H9 (cell line): ENCODE measurements around the gene BRF1. TPM values are rescaled to one million over a fixed set of nuclear protein-coding genes. Genes with fewer than 3 reads are reported as not detected.

Experiments used
- DNase-seq: peaks from one replicate; pipeline ENCODE4 v3.0.0-alpha.2; 2017
- H2AFZ ChIP-seq: one replicate; pipeline ENCODE4 v1.6.1; 2013; ENCODE audit warnings: mild to moderate bottlenecking, low read length, control low read depth, moderate library complexity
- H2AK5ac ChIP-seq: 2 replicates; pipeline ENCODE4 v1.6.1; 2013; ENCODE audit warnings: low read length, control low read depth, mixed read lengths; ENCODE audit not compliant: insufficient read length
- H2BK120ac ChIP-seq: one replicate; pipeline ENCODE4 v1.6.1; 2013; ENCODE audit warnings: low read depth, mild to moderate bottlenecking, low read length, control low read depth, inconsistent platforms; ENCODE audit not compliant: poor library complexity, severe bottlenecking
- H2BK12ac ChIP-seq: 2 replicates; pipeline ENCODE4 v1.6.1; 2013; ENCODE audit warnings: low read length, control low read depth, mixed read lengths, low read depth; ENCODE audit not compliant: insufficient read length
- H2BK15ac ChIP-seq: 2 replicates; pipeline ENCODE4 v1.6.1; 2013; ENCODE audit warnings: low read depth, low read length, control low read depth
- H2BK20ac ChIP-seq: one replicate; pipeline ENCODE4 v1.6.1; 2013; ENCODE audit warnings: low read depth, mild to moderate bottlenecking, low read length, control low read depth, inconsistent platforms; ENCODE audit not compliant: poor library complexity, severe bottlenecking
- H2BK5ac ChIP-seq: 2 replicates; pipeline ENCODE4 v1.6.1; 2013; ENCODE audit warnings: low read length, control low read depth, mixed read lengths; ENCODE audit not compliant: insufficient read length
- H3K14ac ChIP-seq: 2 replicates; pipeline ENCODE4 v1.6.1; 2013; ENCODE audit warnings: low read length, control low read depth; ENCODE audit not compliant: insufficient read depth
- H3K18ac ChIP-seq: 2 replicates; pipeline ENCODE4 v1.6.1; 2013; ENCODE audit warnings: low read depth, mild to moderate bottlenecking, mixed read lengths, low read length, control low read depth; ENCODE audit not compliant: insufficient read length
- H3K23ac ChIP-seq: 2 replicates; pipeline ENCODE4 v1.6.1; 2013; ENCODE audit warnings: low read length, control low read depth, mixed read lengths, low read depth; ENCODE audit not compliant: insufficient read length
- H3K23me2 ChIP-seq: 2 replicates; pipeline ENCODE4 v1.6.1; 2013; ENCODE audit warnings: low read depth, mild to moderate bottlenecking, mixed read lengths, low read length, control low read depth; ENCODE audit not compliant: insufficient read length, poor library complexity, severe bottlenecking
- H3K27ac ChIP-seq: 2 replicates; pipeline ENCODE4 v1.5.1; 2013; ENCODE audit warnings: low read length, control low read depth, mixed read lengths, low read depth; ENCODE audit not compliant: insufficient read length
- H3K27me3 ChIP-seq: 2 replicates; pipeline ENCODE4 v1.6.1; 2013; ENCODE audit warnings: low read length, control low read depth, inconsistent platforms; ENCODE audit not compliant: insufficient read depth
- H3K4ac ChIP-seq: 2 replicates; pipeline ENCODE4 v1.6.1; 2013; ENCODE audit warnings: low read depth, mild to moderate bottlenecking, control low read depth, inconsistent platforms, low read length, moderate library complexity
- H3K4me1 ChIP-seq: 2 replicates; pipeline ENCODE4 v1.6.1; 2013; ENCODE audit warnings: low read length, control low read depth, inconsistent platforms; ENCODE audit not compliant: insufficient read depth
- H3K4me2 ChIP-seq: 2 replicates; pipeline ENCODE4 v1.6.1; 2013; ENCODE audit warnings: low read length, control low read depth, mixed read lengths; ENCODE audit not compliant: insufficient read length, insufficient read depth
- H3K56ac ChIP-seq: 2 replicates; pipeline ENCODE4 v1.6.1; 2013; ENCODE audit warnings: low read depth, mild to moderate bottlenecking, mixed read lengths, low read length, control low read depth; ENCODE audit not compliant: insufficient read length
- H3K79me1 ChIP-seq: 2 replicates; pipeline ENCODE4 v1.6.1; 2013; ENCODE audit warnings: low read depth, mild to moderate bottlenecking, moderate library complexity, low read length, control low read depth, inconsistent platforms; ENCODE audit not compliant: insufficient read depth, poor library complexity, severe bottlenecking
- H3K79me2 ChIP-seq: 2 replicates; pipeline ENCODE4 v1.6.1; 2013; ENCODE audit warnings: low read length, control low read depth, inconsistent platforms; ENCODE audit not compliant: insufficient read depth
- H3K9ac ChIP-seq: 2 replicates; pipeline ENCODE4 v1.6.1; 2013; ENCODE audit warnings: low read length, control low read depth, mixed read lengths; ENCODE audit not compliant: insufficient read length; ENCODE audit errors: extremely low read depth
- H3K9me3 ChIP-seq: one replicate; pipeline ENCODE4 v1.6.1; 2013; ENCODE audit warnings: low read depth, low read length, inconsistent platforms; ENCODE audit not compliant: control insufficient read depth
- H3T11ph ChIP-seq: one replicate; pipeline ENCODE4 v1.6.1; 2013; ENCODE audit warnings: mild to moderate bottlenecking, low read length, control low read depth, inconsistent platforms
- H4K20me1 ChIP-seq: one replicate; pipeline ENCODE4 v1.6.1; 2013; ENCODE audit not compliant: control insufficient read depth, insufficient read length, insufficient read depth
- H4K5ac ChIP-seq: 2 replicates; pipeline ENCODE4 v1.6.1; 2013; ENCODE audit warnings: low read depth, mild to moderate bottlenecking, mixed read lengths, low read length, control low read depth; ENCODE audit not compliant: insufficient read length
- H4K8ac ChIP-seq: replicated peaks from 2 replicates; pipeline ENCODE4 v1.6.1; 2013; ENCODE audit warnings: low read length, control low read depth, mixed read lengths, low read depth; ENCODE audit not compliant: insufficient read length
- H4K91ac ChIP-seq: 2 replicates; pipeline ENCODE4 v1.6.1; 2013; ENCODE audit warnings: low read depth, mild to moderate bottlenecking, moderate library complexity, mixed read lengths, low read length, control low read depth; ENCODE audit not compliant: insufficient read length
- H3K27ac Mint-ChIP-seq, 3 experiments: 2 replicates in 2 of 3; 3 replicates in 1 of 3; pipeline ENCODE4 v1.8.0; 2020 to 2021; ENCODE audit warnings: mixed read lengths in 3 of 3, mild to moderate bottlenecking in 1 of 3, moderate library complexity in 1 of 3
- H3K27me3 Mint-ChIP-seq: 2 replicates; pipeline ENCODE4 v1.8.0; 2021; ENCODE audit warnings: low read depth, mild to moderate bottlenecking, moderate library complexity, mixed read lengths
- H3K36me3 Mint-ChIP-seq, 3 experiments: 2 replicates in 2 of 3; 3 replicates in 1 of 3; pipeline ENCODE4 v1.8.0; 2020 to 2021; ENCODE audit warnings: low read depth in 3 of 3, mixed read lengths in 3 of 3; ENCODE audit not compliant: insufficient read depth in 1 of 3
- H3K4me1 Mint-ChIP-seq, 2 experiments: 2 replicates each; pipeline ENCODE4 v1.8.0; 2020; ENCODE audit warnings: mixed read lengths in 2 of 2
- H3K4me3 Mint-ChIP-seq, 2 experiments: 2 replicates in 1 of 2; 3 replicates in 1 of 2; pipeline ENCODE4 v1.8.0; 2020 to 2021; ENCODE audit warnings: mild to moderate bottlenecking in 2 of 2, mixed read lengths in 2 of 2, moderate library complexity in 1 of 2
- H3K9me3 Mint-ChIP-seq, 2 experiments: 2 replicates in 1 of 2; 3 replicates in 1 of 2; pipeline ENCODE4 v1.8.0; 2020; ENCODE audit warnings: mild to moderate bottlenecking in 2 of 2, mixed read lengths in 2 of 2, moderate library complexity in 1 of 2
- WGBS: extraction: QIAGEN DNeasy Blood & Tissue Kit; methylation state at CpG from one replicate; pipeline ENCODE4 v1.1.7; 2013; ENCODE audit warnings: missing lambda C conversion rate, low lambda C conversion rate, mixed read lengths; ENCODE audit not compliant: insufficient read length; ENCODE audit errors: extremely low coverage; 5-methylcytosine and 5-hydroxymethylcytosine counted together
- total RNA-seq: library from RNA; stranded (reverse); gene quantifications from 2 replicates; pipeline ENCODE4 v1.2.1, GENCODE V29; 2021
- TF ChIP-seq, protein P1 (sequence below): fragments of 200-600 bp; sonication (generic); conservative IDR thresholded peaks from 3 replicates; pipeline ENCODE4 v1.8.0; 2021; ENCODE audit warnings: antibody characterized with exemption, mild to moderate bottlenecking

BRF1 gene
- total RNA-seq, 1 experiment from 2014 or later: 28.3 TPM

- Histone ChIP-seq H3K27me3 (no peaks in the 10 kb centered on the region; the same call in 1 of the 2 replicates), H3K9me3 (no peaks in the 10 kb centered on the region), H3K79me1 (no peaks in the 10 kb centered on the region), H2BK20ac (no peak overlapping the region), H2AFZ (no peak overlapping the region), H2BK5ac (no peak overlapping the region), H3K9ac (no peak overlapping the region), H3T11ph (no peak overlapping the region), H3K18ac (no peak overlapping the region), H3K14ac (no peak overlapping the region; the same call in 1 of the 2 replicates), H4K5ac (no peak overlapping the region), H3K23me2 (peaks cover 2% of the 10 kb centered on the region), H3K56ac (no peak overlapping the region), H3K4ac (no peak overlapping the region), H3K27ac (no peak overlapping the region), H4K91ac (no peak overlapping the region), H3K4me1 (no peaks in the 10 kb centered on the region), H3K79me2 (no peaks in the 10 kb centered on the region), H2AK5ac (no peak overlapping the region), H3K23ac (no peak overlapping the region), H2BK120ac (no peak overlapping the region), H4K20me1 (no peaks in the 10 kb centered on the region), H2BK15ac (no peak overlapping the region), H4K8ac (no peak overlapping the region), H2BK12ac (no peak overlapping the region), H3K4me2 (no peak overlapping the region)
- Mint-ChIP-seq H3K36me3 (no peaks in the 10 kb centered on the region), H3K4me3 (no peak overlapping the region), H3K27me3 (peaks cover 24% of the 10 kb centered on the region), H3K4me1 (peaks cover 4 to 10% of the 10 kb centered on the region in 2 experiments; a peak in 3 of 4 replicates), H3K9me3 (no peaks in the 10 kb centered on the region), H3K27ac (no peak overlapping the region)
- DNase-seq: no peak
- WGBS: no CpG with 5 or more reads among the region's 11 CpGs
- TF ChIP-seq, protein P1, sequence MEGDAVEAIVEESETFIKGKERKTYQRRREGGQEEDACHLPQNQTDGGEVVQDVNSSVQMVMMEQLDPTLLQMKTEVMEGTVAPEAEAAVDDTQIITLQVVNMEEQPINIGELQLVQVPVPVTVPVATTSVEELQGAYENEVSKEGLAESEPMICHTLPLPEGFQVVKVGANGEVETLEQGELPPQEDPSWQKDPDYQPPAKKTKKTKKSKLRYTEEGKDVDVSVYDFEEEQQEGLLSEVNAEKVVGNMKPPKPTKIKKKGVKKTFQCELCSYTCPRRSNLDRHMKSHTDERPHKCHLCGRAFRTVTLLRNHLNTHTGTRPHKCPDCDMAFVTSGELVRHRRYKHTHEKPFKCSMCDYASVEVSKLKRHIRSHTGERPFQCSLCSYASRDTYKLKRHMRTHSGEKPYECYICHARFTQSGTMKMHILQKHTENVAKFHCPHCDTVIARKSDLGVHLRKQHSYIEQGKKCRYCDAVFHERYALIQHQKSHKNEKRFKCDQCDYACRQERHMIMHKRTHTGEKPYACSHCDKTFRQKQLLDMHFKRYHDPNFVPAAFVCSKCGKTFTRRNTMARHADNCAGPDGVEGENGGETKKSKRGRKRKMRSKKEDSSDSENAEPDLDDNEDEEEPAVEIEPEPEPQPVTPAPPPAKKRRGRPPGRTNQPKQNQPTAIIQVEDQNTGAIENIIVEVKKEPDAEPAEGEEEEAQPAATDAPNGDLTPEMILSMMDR: no peak
Observed at GRCh38 chr14:105178868-105179140, 122.0 kb downstream of the BRF1 start.
